ENCODE measurements around the gene FRZB.

FRZB gene

DNA sequence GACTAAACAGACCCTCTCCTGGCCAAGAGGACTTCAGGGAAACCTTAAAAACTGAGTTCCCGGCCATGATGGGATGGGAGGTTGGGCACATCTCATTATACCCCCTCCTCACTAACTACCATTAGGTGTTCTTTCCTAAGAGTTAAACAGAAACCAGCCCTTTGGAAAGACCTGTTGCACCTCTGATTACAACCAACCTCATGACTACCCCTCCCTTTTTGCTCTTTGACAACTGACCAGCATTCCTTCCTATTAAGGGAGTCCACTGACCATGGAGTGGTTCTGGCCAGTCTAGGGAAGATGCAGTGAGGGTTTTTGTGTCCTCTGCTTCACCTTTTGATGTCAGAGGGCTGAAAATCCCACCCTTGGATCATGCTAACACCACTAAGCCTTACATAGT, 44.5 kb upstream of the FRZB start:
- no peaks in the 10 kb centered on the region for H3K27me3 ChIP-seq (ENCODE audit: insufficient read depth, insufficient read length)
- TF ChIP-seq ZNF274 (IDR thresholded peaks at IDR 0.05; ENCODE audit: low read depth, low read length) = no peak
- no peak for TF ChIP-seq YY1 (IDR thresholded peaks at IDR 0.05; ENCODE audit: insufficient read depth, insufficient read length)
- no peak for TF ChIP-seq SUZ12 (IDR thresholded peaks at IDR 0.05; ENCODE audit: extremely low read depth, insufficient read depth, insufficient read length)
- H3K4me3 ChIP-seq (ENCODE audit: insufficient read length, low read depth) = no peak overlapping the region
- H3K36me3 ChIP-seq (ENCODE audit: insufficient read depth, insufficient read length, low read length) = peaks cover 13% of the 10 kb centered on the region
- H3K9ac ChIP-seq (ENCODE audit: insufficient read length, low read depth) = no peak overlapping the region
- H3K9me3 ChIP-seq (ENCODE audit: insufficient read depth, low read length) = no peaks in the 10 kb centered on the region
- peaks cover 3% of the 10 kb centered on the region for H3K4me1 ChIP-seq (ENCODE audit: insufficient read depth, insufficient read length)
- DNase-seq (ENCODE audit: low read depth, low spot score) = no peak

DNA sequence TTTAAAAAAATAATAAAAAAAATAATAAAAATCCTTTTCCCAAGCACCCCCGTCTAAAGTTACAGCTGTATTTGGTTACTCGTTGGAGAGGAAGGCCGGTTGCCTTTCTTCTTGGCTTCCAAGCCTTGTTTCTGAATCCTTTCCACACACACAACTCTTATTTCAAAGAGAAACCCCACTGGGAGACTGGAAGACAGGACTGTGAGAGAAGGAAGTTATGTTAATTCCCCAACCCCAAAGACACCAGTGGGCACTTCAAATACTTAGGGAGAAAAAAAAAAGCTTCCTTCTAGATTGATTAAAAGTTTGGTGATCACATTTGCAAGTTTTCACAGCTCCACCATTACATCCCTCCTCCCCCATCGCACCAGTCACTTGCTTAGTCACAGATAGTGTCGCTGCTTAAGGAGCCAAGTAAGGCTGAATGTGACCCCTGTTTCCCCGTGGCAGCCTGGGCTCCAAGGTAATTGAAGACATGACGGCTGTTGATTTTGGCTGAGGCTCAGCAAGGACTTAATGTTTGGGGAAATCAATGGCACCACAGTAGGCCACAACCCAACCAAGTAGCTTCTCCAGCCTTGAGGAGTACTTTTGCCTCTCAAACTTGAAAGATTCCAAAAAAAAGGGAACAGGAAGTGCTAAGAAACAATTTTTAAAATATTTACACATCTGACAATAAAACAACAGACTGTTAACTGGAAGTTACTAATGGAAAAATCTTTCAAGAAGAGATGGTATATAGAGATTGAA, 40.8 kb upstream of the FRZB start:
- no peak overlapping the region for H3K9ac ChIP-seq (ENCODE audit: insufficient read length, low read depth)
- H3K4me1 ChIP-seq (ENCODE audit: insufficient read depth, insufficient read length) = peaks cover 3% of the 10 kb centered on the region
- TF ChIP-seq ZNF274 (IDR thresholded peaks at IDR 0.05; ENCODE audit: low read depth, low read length) (no peak), YY1 (IDR thresholded peaks at IDR 0.05; ENCODE audit: insufficient read depth, insufficient read length) (no peak), SUZ12 (IDR thresholded peaks at IDR 0.05; ENCODE audit: extremely low read depth, insufficient read depth, insufficient read length) (no peak)
- H3K4me3 ChIP-seq (ENCODE audit: insufficient read length, low read depth) = no peak overlapping the region
- H3K27me3 ChIP-seq (ENCODE audit: insufficient read depth, insufficient read length) = no peaks in the 10 kb centered on the region
- H3K36me3 ChIP-seq (ENCODE audit: insufficient read depth, insufficient read length, low read length) = peaks cover 3% of the 10 kb centered on the region
- no peaks in the 10 kb centered on the region for H3K9me3 ChIP-seq (ENCODE audit: insufficient read depth, low read length)
- peak; percentile 30 for DNase-seq (ENCODE audit: low read depth, low spot score)

DNA sequence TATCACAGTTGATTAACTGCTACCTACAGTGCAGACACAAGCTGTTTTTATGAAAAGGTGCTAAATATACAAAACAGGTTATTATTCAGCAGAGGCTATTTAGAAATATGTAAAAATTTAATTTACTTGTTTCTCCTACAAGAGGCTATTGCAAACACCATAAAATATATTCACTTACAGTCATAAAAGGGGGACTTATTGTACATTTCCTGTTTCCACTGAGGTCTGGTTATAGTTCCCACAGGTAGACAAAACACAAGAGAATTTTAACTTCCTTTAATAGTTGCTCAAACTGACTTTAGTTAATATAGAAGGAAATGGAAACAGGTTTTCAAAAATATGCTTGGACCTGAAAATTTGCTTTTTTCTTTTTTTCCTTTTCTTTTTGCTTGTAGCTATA, 40.0 kb upstream of the FRZB start:
- no peaks in the 10 kb centered on the region for H3K27me3 ChIP-seq (ENCODE audit: insufficient read depth, insufficient read length)
- H3K36me3 ChIP-seq (ENCODE audit: insufficient read depth, insufficient read length, low read length) = peaks cover 3% of the 10 kb centered on the region
- H3K4me3 ChIP-seq (ENCODE audit: insufficient read length, low read depth) = no peak overlapping the region
- no peak for DNase-seq (ENCODE audit: low read depth, low spot score)
- no peaks in the 10 kb centered on the region for H3K9me3 ChIP-seq (ENCODE audit: insufficient read depth, low read length)
- TF ChIP-seq SUZ12 (IDR thresholded peaks at IDR 0.05; ENCODE audit: extremely low read depth, insufficient read depth, insufficient read length) (no peak), ZNF274 (IDR thresholded peaks at IDR 0.05; ENCODE audit: low read depth, low read length) (no peak), YY1 (IDR thresholded peaks at IDR 0.05; ENCODE audit: insufficient read depth, insufficient read length) (no peak)
- H3K4me1 ChIP-seq (ENCODE audit: insufficient read depth, insufficient read length) = peaks cover 3% of the 10 kb centered on the region
- no peak overlapping the region for H3K9ac ChIP-seq (ENCODE audit: insufficient read length, low read depth)

- H3K4me1 ChIP-seq (ENCODE audit: insufficient read depth, insufficient read length) = peaks cover 3% of the 10 kb centered on the region
- DNase-seq (ENCODE audit: low read depth, low spot score) = no peak
- no peaks in the 10 kb centered on the region for H3K9me3 ChIP-seq (ENCODE audit: insufficient read depth, low read length)
- H3K36me3 ChIP-seq (ENCODE audit: insufficient read depth, insufficient read length, low read length) = no peaks in the 10 kb centered on the region
- TF ChIP-seq SUZ12 (IDR thresholded peaks at IDR 0.05; ENCODE audit: extremely low read depth, insufficient read depth, insufficient read length) = no peak
- TF ChIP-seq ZNF274 (IDR thresholded peaks at IDR 0.05; ENCODE audit: low read depth, low read length) = no peak
- no peak for TF ChIP-seq YY1 (IDR thresholded peaks at IDR 0.05; ENCODE audit: insufficient read depth, insufficient read length)
- no peaks in the 10 kb centered on the region for H3K27me3 ChIP-seq (ENCODE audit: insufficient read depth, insufficient read length)
- no peak overlapping the region for H3K4me3 ChIP-seq (ENCODE audit: insufficient read length, low read depth)
- no peak overlapping the region for H3K9ac ChIP-seq (ENCODE audit: insufficient read length, low read depth)
These were observed 38.4 kb upstream of the FRZB start for GRCh38 chr2:182904844-182905243.

DNA sequence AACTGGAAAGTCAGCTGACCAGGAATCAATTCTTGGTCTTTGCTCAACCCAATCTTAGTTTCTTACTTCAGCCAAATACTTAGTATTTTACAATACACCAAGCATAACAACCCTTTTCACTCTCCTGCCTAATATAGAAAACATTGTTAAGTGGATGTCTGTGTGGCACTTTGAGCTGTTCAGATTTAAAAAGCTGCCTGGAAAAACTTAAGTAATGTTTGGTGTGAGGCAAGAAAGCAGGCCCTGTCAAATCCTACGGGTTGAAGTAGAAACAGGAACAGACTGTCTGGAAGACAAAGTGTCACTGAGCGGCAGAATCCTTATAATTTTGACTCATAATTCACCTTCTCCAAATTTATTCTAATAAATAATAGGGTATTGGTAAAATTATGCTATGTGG, 37.1 kb upstream of the FRZB start:
- TF ChIP-seq YY1 (IDR thresholded peaks at IDR 0.05; ENCODE audit: insufficient read depth, insufficient read length) = no peak
- no peak for TF ChIP-seq SUZ12 (IDR thresholded peaks at IDR 0.05; ENCODE audit: extremely low read depth, insufficient read depth, insufficient read length)
- no peak for TF ChIP-seq ZNF274 (IDR thresholded peaks at IDR 0.05; ENCODE audit: low read depth, low read length)
- no peaks in the 10 kb centered on the region for H3K27me3 ChIP-seq (ENCODE audit: insufficient read depth, insufficient read length)
- no peaks in the 10 kb centered on the region for H3K9me3 ChIP-seq (ENCODE audit: insufficient read depth, low read length)
- H3K9ac ChIP-seq (ENCODE audit: insufficient read length, low read depth) = no peak overlapping the region
- H3K36me3 ChIP-seq (ENCODE audit: insufficient read depth, insufficient read length, low read length) = no peaks in the 10 kb centered on the region
- peaks cover 3% of the 10 kb centered on the region for H3K4me1 ChIP-seq (ENCODE audit: insufficient read depth, insufficient read length)
- H3K4me3 ChIP-seq (ENCODE audit: insufficient read length, low read depth) = no peak overlapping the region
- no peak for DNase-seq (ENCODE audit: low read depth, low spot score)

- no peak for TF ChIP-seq YY1 (IDR thresholded peaks at IDR 0.05; ENCODE audit: insufficient read depth, insufficient read length)
- TF ChIP-seq SUZ12 (IDR thresholded peaks at IDR 0.05; ENCODE audit: extremely low read depth, insufficient read depth, insufficient read length) = no peak
- TF ChIP-seq ZNF274 (IDR thresholded peaks at IDR 0.05; ENCODE audit: low read depth, low read length) = no peak
- DNase-seq (ENCODE audit: low read depth, low spot score) = no peak
- H3K4me1 ChIP-seq (ENCODE audit: insufficient read depth, insufficient read length) = no peaks in the 10 kb centered on the region
These were observed 35.3 kb upstream of the FRZB start for GRCh38 chr2:182901748-182902147.

GRCh38 chr2:182898718-182899117, 32.3 kb upstream of the FRZB start:
- Histone ChIP-seq H3K36me3 (ENCODE audit: insufficient read depth, insufficient read length, low read length) (no peaks in the 10 kb centered on the region), H3K4me1 (ENCODE audit: insufficient read depth, insufficient read length) (no peaks in the 10 kb centered on the region), H3K9me3 (ENCODE audit: insufficient read depth, low read length) (peaks cover 5% of the 10 kb centered on the region; the same call in 1 of the 2 replicates), H3K4me3 (ENCODE audit: insufficient read length, low read depth) (no peak overlapping the region), H3K9ac (ENCODE audit: insufficient read length, low read depth) (no peak overlapping the region), H3K27me3 (ENCODE audit: insufficient read depth, insufficient read length) (no peaks in the 10 kb centered on the region)
- no peak for DNase-seq (ENCODE audit: low read depth, low spot score)
- no peak for TF ChIP-seq SUZ12 (IDR thresholded peaks at IDR 0.05; ENCODE audit: extremely low read depth, insufficient read depth, insufficient read length)

More at GRCh38 chr2:182901748-182902147, 35.3 kb upstream of the FRZB start:
- no peaks in the 10 kb centered on the region for H3K27me3 ChIP-seq (ENCODE audit: insufficient read depth, insufficient read length)
- no peak overlapping the region for H3K9ac ChIP-seq (ENCODE audit: insufficient read length, low read depth)
- H3K9me3 ChIP-seq (ENCODE audit: insufficient read depth, low read length) = no peaks in the 10 kb centered on the region
- H3K36me3 ChIP-seq (ENCODE audit: insufficient read depth, insufficient read length, low read length) = no peaks in the 10 kb centered on the region
- no peak overlapping the region for H3K4me3 ChIP-seq (ENCODE audit: insufficient read length, low read depth)

Data from NT2/D1 (cell line).